ENCODE data around the gene CPE. TPM values are rescaled to one million over a fixed set of nuclear protein-coding genes. Genes with fewer than 3 reads are reported as not detected.

CPE gene
- total RNA-seq, 4 donors from 2014 or later = 23.6 to 31.3 (median 25.8) TPM

DNA sequence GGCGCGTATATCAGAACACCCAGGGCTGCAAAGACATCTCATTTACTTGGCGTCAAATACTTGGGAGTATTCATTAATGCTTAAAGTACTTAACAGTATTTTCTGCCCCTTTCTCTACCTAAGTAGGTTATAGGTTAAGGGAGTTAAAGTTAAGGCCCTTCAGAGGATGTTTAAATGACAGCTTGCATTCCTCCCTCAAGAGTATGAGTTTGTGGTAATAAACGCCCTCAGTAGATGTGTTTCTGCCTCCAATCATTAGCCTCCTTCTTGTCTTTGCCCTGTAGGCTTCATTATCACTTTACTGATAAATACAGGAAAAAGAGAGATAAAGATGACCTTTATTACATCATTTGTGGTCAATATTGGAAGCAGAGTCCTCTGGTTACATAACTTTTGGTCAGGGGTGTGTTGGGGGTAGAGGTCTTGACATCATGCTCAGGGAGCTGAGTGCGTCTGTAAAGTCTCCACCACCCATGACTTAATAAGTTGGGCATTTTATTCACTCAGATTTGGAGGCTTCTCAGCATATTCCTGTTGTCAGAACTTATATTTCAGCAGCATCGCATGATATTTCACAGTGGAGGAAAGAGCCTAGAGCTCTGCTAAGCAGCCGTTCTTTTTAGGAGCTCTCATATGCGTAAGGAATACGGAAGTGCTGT is 145.9 kb downstream of the CPE start:
- Histone ChIP-seq H3K27me3 (no peaks in the 10 kb centered on the region), H3K4me3 (no peak overlapping the region), H3K27ac (no peak overlapping the region), H3K9me3 (no peaks in the 10 kb centered on the region), H3K36me3 (no peaks in the 10 kb centered on the region), H3K4me1 (no peaks in the 10 kb centered on the region)
- TF ChIP-seq POLR2A (IDR thresholded peaks at IDR 0.05) (no peak), CTCF (IDR thresholded peaks at IDR 0.05) (no peak)
- no peak for DNase-seq

GRCh38 chr4:165532976-165533375 is 154.2 kb downstream of the CPE start:
- TF ChIP-seq CTCF (IDR thresholded peaks at IDR 0.05) (no peak), POLR2A (IDR thresholded peaks at IDR 0.05) (no peak)
- Histone ChIP-seq H3K4me1 (no peaks in the 10 kb centered on the region), H3K36me3 (no peaks in the 10 kb centered on the region), H3K9me3 (no peaks in the 10 kb centered on the region), H3K4me3 (no peak overlapping the region), H3K27me3 (no peaks in the 10 kb centered on the region), H3K27ac (no peak overlapping the region)
- no peak for DNase-seq

DNA sequence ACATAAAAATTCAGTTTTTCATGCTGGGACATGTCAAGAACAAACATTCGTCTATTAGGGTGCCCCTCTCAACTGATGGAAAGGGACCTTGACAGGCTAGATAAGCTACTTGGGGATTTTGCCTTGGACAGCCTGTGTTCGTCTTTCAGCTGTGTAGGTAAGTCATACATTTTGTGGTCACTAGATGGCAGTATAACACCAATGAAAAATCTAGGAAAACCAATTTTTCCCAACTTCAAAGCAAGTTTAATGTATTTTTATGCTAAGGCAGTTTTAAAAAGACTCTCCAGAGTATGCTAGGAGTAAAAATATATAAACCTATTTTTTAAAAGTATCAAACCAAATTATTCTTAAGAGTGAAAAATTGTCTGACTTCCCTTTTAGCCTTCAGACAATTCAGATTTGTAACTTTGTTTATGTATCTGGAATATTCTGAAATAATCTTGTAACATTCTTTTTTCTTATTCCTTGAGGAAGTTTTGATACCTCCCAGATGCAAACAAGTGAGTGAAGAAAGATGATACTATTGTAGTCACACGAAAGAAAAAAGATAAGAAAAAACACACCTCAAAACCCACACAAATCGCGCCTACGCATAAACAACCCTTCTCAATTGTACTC is 158.3 kb downstream of the CPE start:
- Histone ChIP-seq H3K27me3 (no peaks in the 10 kb centered on the region), H3K9me3 (no peaks in the 10 kb centered on the region), H3K27ac (no peak overlapping the region), H3K4me3 (no peak overlapping the region), H3K36me3 (no peaks in the 10 kb centered on the region), H3K4me1 (no peaks in the 10 kb centered on the region)
- TF ChIP-seq POLR2A (IDR thresholded peaks at IDR 0.05) = no peak
- peak; percentile 20 to 78 (median 68) for TF ChIP-seq CTCF (IDR thresholded peaks at IDR 0.05)
- no peak for DNase-seq

DNA sequence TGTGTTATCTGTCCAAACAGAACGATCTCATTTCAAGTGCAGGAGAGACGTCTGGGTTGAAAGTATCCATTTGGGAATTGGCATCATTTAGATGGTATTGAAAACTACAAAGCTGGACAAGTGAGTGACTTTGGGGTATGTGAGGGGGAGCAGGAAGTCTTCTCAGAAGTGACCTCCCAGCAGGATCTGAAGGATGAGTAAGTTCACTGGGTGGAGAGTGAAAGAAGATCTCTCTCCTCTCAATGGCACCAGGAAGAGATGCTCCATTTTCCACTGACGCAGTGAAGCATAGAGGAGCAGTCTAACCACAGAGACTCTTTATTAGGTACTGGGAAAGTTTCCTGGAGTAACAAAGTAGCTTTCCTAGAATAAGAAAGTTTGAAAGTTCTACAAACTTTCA is 161.0 kb downstream of the CPE start:
- DNase-seq = no peak
- TF ChIP-seq POLR2A (IDR thresholded peaks at IDR 0.05) (no peak), CTCF (IDR thresholded peaks at IDR 0.05) (no peak)
- H3K27ac ChIP-seq = no peak overlapping the region

DNA sequence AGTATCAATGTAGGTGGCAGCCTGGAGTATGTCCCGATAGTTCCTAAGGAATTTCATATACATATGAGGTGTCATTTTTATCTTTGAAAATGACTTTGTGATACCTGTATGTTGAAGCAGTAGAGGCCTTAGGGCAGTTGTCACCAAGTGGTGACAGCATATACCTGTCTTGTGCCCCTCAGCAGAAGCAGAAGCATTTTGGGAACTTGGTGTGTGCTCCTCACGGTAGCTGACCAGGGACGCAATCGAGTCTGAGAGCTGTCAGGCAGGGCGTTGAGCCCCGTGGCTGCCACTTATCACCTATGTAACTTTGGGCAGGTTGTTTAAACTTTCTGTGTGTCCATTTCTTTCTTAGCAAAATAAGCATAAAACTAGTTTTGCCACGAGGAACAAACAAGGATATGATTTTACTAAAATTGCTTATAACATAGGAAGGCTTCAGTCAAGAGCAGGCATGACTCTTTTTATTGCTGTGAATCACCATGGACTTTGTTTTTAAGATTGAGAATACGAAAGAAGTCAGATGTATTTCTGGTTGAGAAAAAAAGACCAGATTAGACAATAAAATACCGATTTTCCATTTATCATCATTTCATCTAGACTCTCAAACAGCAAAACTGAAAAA is 161.5 kb downstream of the CPE start:
- Histone ChIP-seq H3K36me3 (no peaks in the 10 kb centered on the region), H3K4me1 (no peaks in the 10 kb centered on the region), H3K4me3 (no peak overlapping the region), H3K9me3 (no peaks in the 10 kb centered on the region), H3K27ac (no peak overlapping the region), H3K27me3 (no peaks in the 10 kb centered on the region)
- TF ChIP-seq POLR2A (IDR thresholded peaks at IDR 0.05) (no peak), CTCF (IDR thresholded peaks at IDR 0.05) (no peak)
- no peak for DNase-seq

More for the DNA sequence above, 161.0 kb downstream of the CPE start:
- Histone ChIP-seq H3K9me3 (no peaks in the 10 kb centered on the region), H3K27me3 (no peaks in the 10 kb centered on the region), H3K4me1 (no peaks in the 10 kb centered on the region), H3K4me3 (no peak overlapping the region), H3K36me3 (no peaks in the 10 kb centered on the region)
